ENCODE results near the gene SCAMP3.

- TF ChIP-seq POLR2AphosphoS5 (IDR thresholded peaks at IDR 0.05; ENCODE audit: low read depth), result peak; percentile 91
- no peak for TF ChIP-seq CTCF (conservative IDR thresholded peaks at IDR 0.05; ENCODE audit: low read depth in 2 of 2)
- TF ChIP-seq, protein P1, sequence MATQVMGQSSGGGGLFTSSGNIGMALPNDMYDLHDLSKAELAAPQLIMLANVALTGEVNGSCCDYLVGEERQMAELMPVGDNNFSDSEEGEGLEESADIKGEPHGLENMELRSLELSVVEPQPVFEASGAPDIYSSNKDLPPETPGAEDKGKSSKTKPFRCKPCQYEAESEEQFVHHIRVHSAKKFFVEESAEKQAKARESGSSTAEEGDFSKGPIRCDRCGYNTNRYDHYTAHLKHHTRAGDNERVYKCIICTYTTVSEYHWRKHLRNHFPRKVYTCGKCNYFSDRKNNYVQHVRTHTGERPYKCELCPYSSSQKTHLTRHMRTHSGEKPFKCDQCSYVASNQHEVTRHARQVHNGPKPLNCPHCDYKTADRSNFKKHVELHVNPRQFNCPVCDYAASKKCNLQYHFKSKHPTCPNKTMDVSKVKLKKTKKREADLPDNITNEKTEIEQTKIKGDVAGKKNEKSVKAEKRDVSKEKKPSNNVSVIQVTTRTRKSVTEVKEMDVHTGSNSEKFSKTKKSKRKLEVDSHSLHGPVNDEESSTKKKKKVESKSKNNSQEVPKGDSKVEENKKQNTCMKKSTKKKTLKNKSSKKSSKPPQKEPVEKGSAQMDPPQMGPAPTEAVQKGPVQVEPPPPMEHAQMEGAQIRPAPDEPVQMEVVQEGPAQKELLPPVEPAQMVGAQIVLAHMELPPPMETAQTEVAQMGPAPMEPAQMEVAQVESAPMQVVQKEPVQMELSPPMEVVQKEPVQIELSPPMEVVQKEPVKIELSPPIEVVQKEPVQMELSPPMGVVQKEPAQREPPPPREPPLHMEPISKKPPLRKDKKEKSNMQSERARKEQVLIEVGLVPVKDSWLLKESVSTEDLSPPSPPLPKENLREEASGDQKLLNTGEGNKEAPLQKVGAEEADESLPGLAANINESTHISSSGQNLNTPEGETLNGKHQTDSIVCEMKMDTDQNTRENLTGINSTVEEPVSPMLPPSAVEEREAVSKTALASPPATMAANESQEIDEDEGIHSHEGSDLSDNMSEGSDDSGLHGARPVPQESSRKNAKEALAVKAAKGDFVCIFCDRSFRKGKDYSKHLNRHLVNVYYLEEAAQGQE (IDR thresholded peaks at IDR 0.05; ENCODE audit: unreplicated experiment), result no peak
- peak; percentile 92 for TF ChIP-seq CREB1 (CRISPR knock-in tag; IDR thresholded peaks at IDR 0.05; ENCODE audit: low read depth)
- no peak for TF ChIP-seq EZH2 (IDR thresholded peaks at IDR 0.05; ENCODE audit: low read depth, unreplicated experiment)
- no peak for TF ChIP-seq EZH2phosphoT487 (IDR thresholded peaks at IDR 0.05; ENCODE audit: unreplicated experiment)
- TF ChIP-seq, protein P2, sequence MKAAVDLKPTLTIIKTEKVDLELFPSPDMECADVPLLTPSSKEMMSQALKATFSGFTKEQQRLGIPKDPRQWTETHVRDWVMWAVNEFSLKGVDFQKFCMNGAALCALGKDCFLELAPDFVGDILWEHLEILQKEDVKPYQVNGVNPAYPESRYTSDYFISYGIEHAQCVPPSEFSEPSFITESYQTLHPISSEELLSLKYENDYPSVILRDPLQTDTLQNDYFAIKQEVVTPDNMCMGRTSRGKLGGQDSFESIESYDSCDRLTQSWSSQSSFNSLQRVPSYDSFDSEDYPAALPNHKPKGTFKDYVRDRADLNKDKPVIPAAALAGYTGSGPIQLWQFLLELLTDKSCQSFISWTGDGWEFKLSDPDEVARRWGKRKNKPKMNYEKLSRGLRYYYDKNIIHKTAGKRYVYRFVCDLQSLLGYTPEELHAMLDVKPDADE (IDR thresholded peaks at IDR 0.05), result peak; percentile 97
- no peak for TF ChIP-seq JUNB (IDR thresholded peaks at IDR 0.05; ENCODE audit: unreplicated experiment)
- TF ChIP-seq, protein P3, sequence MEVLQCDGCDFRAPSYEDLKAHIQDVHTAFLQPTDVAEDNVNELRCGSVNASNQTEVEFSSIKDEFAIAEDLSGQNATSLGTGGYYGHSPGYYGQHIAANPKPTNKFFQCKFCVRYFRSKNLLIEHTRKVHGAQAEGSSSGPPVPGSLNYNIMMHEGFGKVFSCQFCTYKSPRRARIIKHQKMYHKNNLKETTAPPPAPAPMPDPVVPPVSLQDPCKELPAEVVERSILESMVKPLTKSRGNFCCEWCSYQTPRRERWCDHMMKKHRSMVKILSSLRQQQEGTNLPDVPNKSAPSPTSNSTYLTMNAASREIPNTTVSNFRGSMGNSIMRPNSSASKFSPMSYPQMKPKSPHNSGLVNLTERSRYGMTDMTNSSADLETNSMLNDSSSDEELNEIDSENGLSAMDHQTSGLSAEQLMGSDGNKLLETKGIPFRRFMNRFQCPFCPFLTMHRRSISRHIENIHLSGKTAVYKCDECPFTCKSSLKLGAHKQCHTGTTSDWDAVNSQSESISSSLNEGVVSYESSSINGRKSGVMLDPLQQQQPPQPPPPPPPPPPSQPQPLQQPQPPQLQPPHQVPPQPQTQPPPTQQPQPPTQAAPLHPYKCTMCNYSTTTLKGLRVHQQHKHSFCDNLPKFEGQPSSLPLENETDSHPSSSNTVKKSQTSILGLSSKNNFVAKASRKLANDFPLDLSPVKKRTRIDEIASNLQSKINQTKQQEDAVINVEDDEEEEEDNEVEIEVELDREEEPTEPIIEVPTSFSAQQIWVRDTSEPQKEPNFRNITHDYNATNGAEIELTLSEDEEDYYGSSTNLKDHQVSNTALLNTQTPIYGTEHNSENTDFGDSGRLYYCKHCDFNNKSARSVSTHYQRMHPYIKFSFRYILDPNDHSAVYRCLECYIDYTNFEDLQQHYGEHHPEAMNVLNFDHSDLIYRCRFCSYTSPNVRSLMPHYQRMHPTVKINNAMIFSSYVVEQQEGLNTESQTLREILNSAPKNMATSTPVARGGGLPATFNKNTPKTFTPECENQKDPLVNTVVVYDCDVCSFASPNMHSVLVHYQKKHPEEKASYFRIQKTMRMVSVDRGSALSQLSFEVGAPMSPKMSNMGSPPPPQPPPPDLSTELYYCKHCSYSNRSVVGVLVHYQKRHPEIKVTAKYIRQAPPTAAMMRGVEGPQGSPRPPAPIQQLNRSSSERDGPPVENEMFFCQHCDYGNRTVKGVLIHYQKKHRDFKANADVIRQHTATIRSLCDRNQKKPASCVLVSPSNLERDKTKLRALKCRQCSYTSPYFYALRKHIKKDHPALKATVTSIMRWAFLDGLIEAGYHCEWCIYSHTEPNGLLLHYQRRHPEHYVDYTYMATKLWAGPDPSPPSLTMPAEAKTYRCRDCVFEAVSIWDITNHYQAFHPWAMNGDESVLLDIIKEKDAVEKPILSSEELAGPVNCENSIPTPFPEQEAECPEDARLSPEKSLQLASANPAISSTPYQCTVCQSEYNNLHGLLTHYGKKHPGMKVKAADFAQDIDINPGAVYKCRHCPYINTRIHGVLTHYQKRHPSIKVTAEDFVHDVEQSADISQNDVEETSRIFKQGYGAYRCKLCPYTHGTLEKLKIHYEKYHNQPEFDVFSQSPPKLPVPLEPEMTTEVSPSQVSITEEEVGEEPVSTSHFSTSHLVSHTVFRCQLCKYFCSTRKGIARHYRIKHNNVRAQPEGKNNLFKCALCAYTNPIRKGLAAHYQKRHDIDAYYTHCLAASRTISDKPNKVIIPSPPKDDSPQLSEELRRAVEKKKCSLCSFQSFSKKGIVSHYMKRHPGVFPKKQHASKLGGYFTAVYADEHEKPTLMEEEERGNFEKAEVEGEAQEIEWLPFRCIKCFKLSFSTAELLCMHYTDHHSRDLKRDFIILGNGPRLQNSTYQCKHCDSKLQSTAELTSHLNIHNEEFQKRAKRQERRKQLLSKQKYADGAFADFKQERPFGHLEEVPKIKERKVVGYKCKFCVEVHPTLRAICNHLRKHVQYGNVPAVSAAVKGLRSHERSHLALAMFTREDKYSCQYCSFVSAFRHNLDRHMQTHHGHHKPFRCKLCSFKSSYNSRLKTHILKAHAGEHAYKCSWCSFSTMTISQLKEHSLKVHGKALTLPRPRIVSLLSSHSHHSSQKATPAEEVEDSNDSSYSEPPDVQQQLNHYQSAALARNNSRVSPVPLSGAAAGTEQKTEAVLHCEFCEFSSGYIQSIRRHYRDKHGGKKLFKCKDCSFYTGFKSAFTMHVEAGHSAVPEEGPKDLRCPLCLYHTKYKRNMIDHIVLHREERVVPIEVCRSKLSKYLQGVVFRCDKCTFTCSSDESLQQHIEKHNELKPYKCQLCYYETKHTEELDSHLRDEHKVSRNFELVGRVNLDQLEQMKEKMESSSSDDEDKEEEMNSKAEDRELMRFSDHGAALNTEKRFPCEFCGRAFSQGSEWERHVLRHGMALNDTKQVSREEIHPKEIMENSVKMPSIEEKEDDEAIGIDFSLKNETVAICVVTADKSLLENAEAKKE (CRISPR knock-in tag; IDR thresholded peaks at IDR 0.05), result no peak
- TF ChIP-seq STAT1 (IDR thresholded peaks at IDR 0.05; ENCODE audit: unreplicated experiment), result no peak
Measured at GRCh38 chr1:155308493-155309422, 46.6 kb upstream of the SCAMP3 start, which contains the start of gene FDPS.
